CD4-positive, alpha-beta memory T cell (primary cell): ENCODE results near the gene SYNJ1. TPM values are rescaled to one million over a fixed set of nuclear protein-coding genes. Genes with fewer than 3 reads are reported as not detected.
"Not testable (repeated sequence)": the region's sequence is repeated elsewhere in the genome, so short reads cannot be mapped to it uniquely, and the experiment has no call there.

ENCODE experiments used
- CTCF ChIA-PET: fragments of 350-600 bp; sonication (Branson Sonifier 250); formaldehyde crosslinking; loops from one replicate; lab custom pipeline; 2021; ENCODE audit warnings: inconsistent platforms; ENCODE audit not compliant: partially characterized antibody; lab: Charles Lee
- POLR2A ChIA-PET: fragments of 350-600 bp; sonication (Branson Sonifier 250); formaldehyde crosslinking; loops from one replicate; lab custom pipeline; 2021; ENCODE audit not compliant: partially characterized antibody; lab: Charles Lee
- DNase-seq, 5 donors: peaks; one replicate each; pipeline versions ENCODE4 v3.0.0 to v3.0.0-alpha.2; 2020 to 2022; ENCODE audit warnings: mixed read lengths in 1 of 5
- H3K27ac ChIP-seq: one replicate; pipeline ENCODE4 v1.7.0; 2013; ENCODE audit warnings: low read depth, low read length
- H3K27me3 ChIP-seq: 2 replicates; pipeline ENCODE4 v1.7.0; 2013; ENCODE audit warnings: mild to moderate bottlenecking, low read length, moderate library complexity; ENCODE audit not compliant: insufficient read depth
- H3K36me3 ChIP-seq: 2 replicates; pipeline ENCODE4 v1.7.0; 2013; ENCODE audit warnings: mild to moderate bottlenecking, low read length, moderate library complexity; ENCODE audit not compliant: insufficient read depth
- H3K4me1 ChIP-seq: 2 replicates; pipeline ENCODE4 v1.7.0; 2013; ENCODE audit warnings: mild to moderate bottlenecking, low read length, moderate library complexity; ENCODE audit not compliant: insufficient read depth
- H3K4me3 ChIP-seq, 2 donors: one replicate each; pipeline ENCODE4 v1.7.0; 2013; ENCODE audit warnings: low read length in 2 of 2, mild to moderate bottlenecking in 1 of 2
- H3K9me3 ChIP-seq, 2 donors: one replicate each; pipeline ENCODE4 v1.7.0; 2013; ENCODE audit warnings: low read length in 2 of 2, control low read depth in 1 of 2; ENCODE audit not compliant: control insufficient read depth in 1 of 2
- H3K27ac Mint-ChIP-seq, 7 donors: one replicate each; pipeline ENCODE4 v1.8.0; 2020 to 2021; ENCODE audit warnings: mixed read lengths in 7 of 7, mild to moderate bottlenecking in 6 of 7, inconsistent platforms in 3 of 7, moderate library complexity in 3 of 7
- H3K27me3 Mint-ChIP-seq, 2 donors: one replicate each; pipeline ENCODE4 v1.8.0; 2020 to 2021; ENCODE audit warnings: mixed read lengths in 2 of 2
- H3K36me3 Mint-ChIP-seq, 2 donors: one replicate each; pipeline ENCODE4 v1.8.0; 2020 to 2021; ENCODE audit warnings: mixed read lengths in 2 of 2, inconsistent platforms in 1 of 2, mild to moderate bottlenecking in 1 of 2
- H3K4me1 Mint-ChIP-seq, 4 donors: one replicate each; pipeline ENCODE4 v1.8.0; 2020 to 2021; ENCODE audit warnings: mixed read lengths in 4 of 4, mild to moderate bottlenecking in 1 of 4
- H3K4me3 Mint-ChIP-seq, 8 donors: one replicate each; pipeline ENCODE4 v1.8.0; 2020 to 2021; ENCODE audit warnings: mixed read lengths in 8 of 8, mild to moderate bottlenecking in 7 of 8, moderate library complexity in 6 of 8, inconsistent platforms in 3 of 8
- H3K9me3 Mint-ChIP-seq, 8 donors: one replicate each; pipeline ENCODE4 v1.8.0; 2020 to 2021; ENCODE audit warnings: mixed read lengths in 8 of 8, mild to moderate bottlenecking in 5 of 8, inconsistent platforms in 3 of 8, moderate library complexity in 1 of 8
- intact Hi-C: fragments of 100-400 bp; cut with micrococcal nuclease; formaldehyde crosslinking; loops from one replicate; pipeline ENCODE4 v1.15.1; 2023
- polyA plus RNA-seq, 2 donors: library from polyadenylated mRNA; unstranded; fragments of 300-500 nt; fragmentation: Illumina TruSeq; gene quantifications; one replicate each; pipeline ENCODE4 v1.2.3, GENCODE V29; 2021
- total RNA-seq, 2 experiments: library from RNA; stranded (reverse); gene quantifications; one replicate each; pipeline ENCODE4 v1.2.3, GENCODE V29; 2021

SYNJ1 gene
- total and polyA plus RNA-seq, 4 experiments from 2014 or later = 5.6 to 29.4 (median 16.9) TPM

- Histone ChIP-seq H3K27ac (no peak overlapping the region), H3K4me3 (no peak overlapping the region), H3K27me3 (no peaks in the 10 kb centered on the region), H3K9me3 (no peaks in the 10 kb centered on the region), H3K36me3 (peaks cover 44% of the 10 kb centered on the region), H3K4me1 (no peaks in the 10 kb centered on the region)
- ChIA-PET CTCF (no interaction called here), POLR2A (no interaction called here)
- Mint-ChIP-seq H3K27me3 (no peaks in the 10 kb centered on the region), H3K9me3 (no peaks in the 10 kb centered on the region), H3K4me3 (no peak overlapping the region), H3K4me1 (peaks cover 0 to 19% (median 11%) of the 10 kb centered on the region in 4 donors), H3K36me3 (peaks cover 73 to 81% of the 10 kb centered on the region in 2 donors), H3K27ac (peak overlapping the region in 3 of 7 donors; percentile 6 to 35 (median 30))
- no peak for DNase-seq
- intact Hi-C loops = no loop called here
These were observed 21.8 kb upstream of the SYNJ1 start for GRCh38 chr21:32749662-32750061.

DNA sequence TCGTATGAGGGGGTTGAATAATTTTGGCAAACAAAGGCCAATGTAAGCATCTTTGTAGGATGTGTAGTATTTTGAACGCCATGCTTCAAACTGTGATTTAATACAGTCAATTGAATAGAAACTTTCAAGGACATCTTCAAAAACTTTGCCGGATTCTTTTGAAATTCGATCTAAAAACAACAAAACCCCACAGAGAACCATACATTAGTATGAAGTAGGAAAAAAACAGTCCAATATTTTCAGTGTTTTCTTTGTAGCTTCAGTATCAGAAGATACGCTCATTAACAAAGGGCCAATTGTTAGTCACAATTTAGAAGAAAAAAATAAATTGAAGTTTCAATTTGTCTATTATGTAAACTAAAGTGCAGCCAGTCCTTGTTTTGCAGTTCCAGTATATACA, 20.7 kb upstream of the SYNJ1 start:
- Histone ChIP-seq H3K4me1 (no peaks in the 10 kb centered on the region), H3K4me3 (no peak overlapping the region), H3K36me3 (peaks cover 49% of the 10 kb centered on the region), H3K9me3 (no peaks in the 10 kb centered on the region), H3K27me3 (no peaks in the 10 kb centered on the region), H3K27ac (no peak overlapping the region)
- intact Hi-C loops = no loop called here
- ChIA-PET CTCF (interaction anchor here (1.0 to 2.3 kb wide), 4 partner anchors 9 to 23 kb away, joined by 3 to 10 read pairs (median 4); partner anchors contain the start of gene PAXBP1), POLR2A (interaction anchor here (0.9 to 3.1 kb wide), 2 partner anchors 11 to 23 kb away, joined by 3 to 20 read pairs; partner anchors contain the start of gene PAXBP1)
- H3K4me1 Mint-ChIP-seq = peaks cover 0 to 19% (median 11%) of the 10 kb centered on the region in 4 donors
- peaks cover 72 to 81% of the 10 kb centered on the region in 2 donors for H3K36me3 Mint-ChIP-seq
- H3K9me3 Mint-ChIP-seq = no peaks in the 10 kb centered on the region
- DNase-seq = no peak
- H3K27me3 Mint-ChIP-seq = no peaks in the 10 kb centered on the region
- no peak overlapping the region for H3K4me3 Mint-ChIP-seq
- peak overlapping the region in 2 of 7 donors; percentile 3 to 6 for H3K27ac Mint-ChIP-seq

DNA sequence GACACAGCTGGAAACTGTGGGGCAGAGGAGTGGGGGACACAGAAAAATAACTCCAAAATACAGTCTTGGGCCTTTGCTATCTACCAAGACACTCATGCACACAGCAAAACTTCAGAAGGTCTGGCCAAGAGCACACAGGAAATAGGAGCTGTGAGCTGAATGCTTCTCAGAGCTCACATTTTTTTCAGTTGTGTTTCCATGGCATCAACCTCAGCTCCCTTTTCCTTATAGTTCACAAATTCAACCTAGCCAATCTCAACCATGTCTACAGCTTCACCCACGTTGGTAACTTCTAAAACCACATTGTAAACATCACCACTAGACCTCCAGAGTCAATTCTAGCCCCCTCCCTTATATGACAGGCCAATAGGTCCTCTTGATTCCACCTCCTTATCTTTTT, 19.6 kb upstream of the SYNJ1 start:
- ChIA-PET POLR2A (interaction anchor here (0.8 to 3.1 kb wide), 2 partner anchors 20 to 24 kb away, joined by 4 to 20 read pairs; partner anchors contain the start of gene PAXBP1), CTCF (interaction anchor here (1.0 to 2.3 kb wide), 3 partner anchors 9 to 24 kb away, joined by 4 to 10 read pairs (median 6); partner anchors contain the start of gene PAXBP1)
- intact Hi-C loops = no loop called here
- Histone ChIP-seq H3K27me3 (no peaks in the 10 kb centered on the region), H3K27ac (no peak overlapping the region), H3K9me3 (no peaks in the 10 kb centered on the region), H3K4me1 (no peaks in the 10 kb centered on the region), H3K4me3 (no peak overlapping the region), H3K36me3 (peaks cover 55% of the 10 kb centered on the region)
- H3K9me3 Mint-ChIP-seq = no peaks in the 10 kb centered on the region
- peaks cover 0 to 19% (median 11%) of the 10 kb centered on the region in 4 donors for H3K4me1 Mint-ChIP-seq
- H3K27ac Mint-ChIP-seq = peak overlapping the region in 3 of 7 donors; percentile 42 to 71 (median 45)
- peaks cover 82 to 87% of the 10 kb centered on the region in 2 donors for H3K36me3 Mint-ChIP-seq
- H3K4me3 Mint-ChIP-seq = no peak overlapping the region
- no peak for DNase-seq
- no peaks in the 10 kb centered on the region for H3K27me3 Mint-ChIP-seq

DNA sequence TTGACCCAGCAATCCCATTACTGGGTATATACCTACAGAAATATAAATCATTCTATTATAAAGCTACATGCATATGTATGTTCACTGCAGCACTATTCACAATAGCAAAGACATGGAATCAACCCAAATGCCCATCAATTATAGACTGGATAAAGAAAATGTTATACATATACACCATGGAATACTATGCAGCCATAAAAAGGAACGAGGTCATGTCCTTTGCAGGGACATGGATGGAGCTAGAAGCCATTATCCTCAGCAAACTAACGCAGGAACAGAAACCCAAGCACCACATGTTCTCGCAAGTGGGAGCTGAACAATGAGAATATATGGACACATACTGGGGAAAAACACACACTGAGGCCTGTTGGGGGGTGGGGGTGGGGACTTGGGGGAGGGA, 18.9 kb upstream of the SYNJ1 start:
- peaks cover 62% of the 10 kb centered on the region for H3K36me3 ChIP-seq
- H3K9me3 ChIP-seq, intact Hi-C loops, H3K9me3 Mint-ChIP-seq, H3K4me1 ChIP-seq, H3K4me3 ChIP-seq, DNase-seq, H3K27ac Mint-ChIP-seq, H3K27me3 ChIP-seq, H3K4me3 Mint-ChIP-seq, H3K27ac ChIP-seq, H3K27me3 Mint-ChIP-seq: not testable (repeated sequence)
- ChIA-PET CTCF (interaction anchor here (1.0 to 2.3 kb wide), 2 partner anchors 9 to 25 kb away, joined by 6 to 10 read pairs; partner anchors contain the start of gene PAXBP1), POLR2A (interaction anchor here (3.1 kb wide), 1 partner anchor 25 kb away, joined by 20 read pairs; the partner anchor contains the start of gene PAXBP1)
- Mint-ChIP-seq H3K4me1 (peaks cover 0 to 19% (median 11%) of the 10 kb centered on the region in 4 donors), H3K36me3 (peaks cover 81 to 86% of the 10 kb centered on the region in 2 donors)

GRCh38 chr21:32742396-32742795, 14.6 kb upstream of the SYNJ1 start:
- DNase-seq = no peak
- Mint-ChIP-seq H3K27ac (peak overlapping the region in 2 of 7 donors; percentile 61 to 77), H3K9me3 (no peaks in the 10 kb centered on the region), H3K27me3 (no peaks in the 10 kb centered on the region), H3K4me1 (peaks cover 0 to 11% (median 7%) of the 10 kb centered on the region in 4 donors), H3K36me3 (peaks cover 78 to 80% of the 10 kb centered on the region in 2 donors), H3K4me3 (no peak overlapping the region)
- H3K27me3 ChIP-seq = no peaks in the 10 kb centered on the region
- H3K36me3 ChIP-seq = peaks cover 50% of the 10 kb centered on the region
- H3K27ac ChIP-seq = no peak overlapping the region
- ChIA-PET CTCF (no interaction called here), POLR2A (no interaction called here)
- H3K9me3 ChIP-seq = no peaks in the 10 kb centered on the region
- no peaks in the 10 kb centered on the region for H3K4me1 ChIP-seq
- no peak overlapping the region for H3K4me3 ChIP-seq
- intact Hi-C loops = no loop called here

- Mint-ChIP-seq H3K4me1 (peaks cover 0 to 4% (median under 1%) of the 10 kb centered on the region in 4 donors), H3K4me3 (no peak overlapping the region), H3K27me3 (no peaks in the 10 kb centered on the region), H3K9me3 (no peaks in the 10 kb centered on the region), H3K27ac (peak overlapping the region in 2 of 7 donors; percentile 17 to 37), H3K36me3 (peaks cover 68 to 71% of the 10 kb centered on the region in 2 donors)
- Histone ChIP-seq H3K27ac (no peak overlapping the region), H3K4me3 (no peak overlapping the region), H3K9me3 (no peaks in the 10 kb centered on the region), H3K4me1 (no peaks in the 10 kb centered on the region), H3K27me3 (no peaks in the 10 kb centered on the region), H3K36me3 (peaks cover 46% of the 10 kb centered on the region)
- intact Hi-C loops = no loop called here
- POLR2A ChIA-PET = no interaction called here
- DNase-seq = no peak
- CTCF ChIA-PET = no interaction called here
These were observed 13.5 kb upstream of the SYNJ1 start for GRCh38 chr21:32741336-32741735.

GRCh38 chr21:32739946-32740345, 12.1 kb upstream of the SYNJ1 start:
- intact Hi-C loops = no loop called here

More at GRCh38 chr21:32739946-32740345, 12.1 kb upstream of the SYNJ1 start:
- H3K4me1 Mint-ChIP-seq = peaks cover 0 to 6% (median under 1%) of the 10 kb centered on the region in 4 donors
- no peaks in the 10 kb centered on the region for H3K9me3 ChIP-seq
- POLR2A ChIA-PET = no interaction called here
- peak overlapping the region in 1 of 7 donors; percentile 62 for H3K27ac Mint-ChIP-seq
- H3K4me1 ChIP-seq = no peaks in the 10 kb centered on the region
- DNase-seq = no peak
- H3K27me3 Mint-ChIP-seq = no peaks in the 10 kb centered on the region
- H3K36me3 ChIP-seq = peaks cover 40% of the 10 kb centered on the region
- no peak overlapping the region for H3K4me3 Mint-ChIP-seq
- no peak overlapping the region for H3K27ac ChIP-seq
- CTCF ChIA-PET = interaction anchor here (0.6 to 1.1 kb wide), 2 partner anchors 21 to 32 kb away, joined by 3 read pairs; partner anchors contain the start of gene PAXBP1
- H3K9me3 Mint-ChIP-seq = no peaks in the 10 kb centered on the region
- no peak overlapping the region for H3K4me3 ChIP-seq
- H3K36me3 Mint-ChIP-seq = peaks cover 62 to 67% of the 10 kb centered on the region in 2 donors
- no peaks in the 10 kb centered on the region for H3K27me3 ChIP-seq
